Neutrophil (primary cell): ENCODE data around the gene ACTR2.

Experiments used
- H3K27ac ChIP-seq: fragments of 200-600 bp; sonication (generic); 2 replicates; pipeline ENCODE4 v1.5.1; 2016; ENCODE audit warnings: mild to moderate bottlenecking, moderate library complexity
- H3K27me3 ChIP-seq: fragments of 200-600 bp; sonication (generic); 2 replicates; pipeline ENCODE4 v1.6.0; 2016; ENCODE audit warnings: mild to moderate bottlenecking
- H3K36me3 ChIP-seq: fragments of 200-600 bp; sonication (generic); 2 replicates; pipeline ENCODE4 v1.5.1; 2017
- H3K4me1 ChIP-seq, 2 experiments: fragments of 200-600 bp in 1 of 2; sonication (generic) in 1 of 2; 1 replicate in 1 of 2; 2 replicates in 1 of 2; pipeline versions ENCODE4 v1.5.1 to v1.6.1; 2013 to 2016; ENCODE audit warnings: low read depth in 1 of 2, low read length in 1 of 2, mild to moderate bottlenecking in 1 of 2, moderate library complexity in 1 of 2; ENCODE audit not compliant: control insufficient read depth in 1 of 2, insufficient read depth in 1 of 2
- H3K4me3 ChIP-seq, 2 experiments: fragments of 200-600 bp in 1 of 2; sonication (generic) in 1 of 2; 1 replicate in 1 of 2; 2 replicates in 1 of 2; pipeline ENCODE4 v1.5.1; 2013 to 2016; ENCODE audit warnings: low read depth in 1 of 2, low read length in 1 of 2, mild to moderate bottlenecking in 1 of 2, moderate library complexity in 1 of 2
- H3K9me3 ChIP-seq: fragments of 200-600 bp; sonication (generic); 2 replicates; pipeline ENCODE4 v1.5.1; 2016
- TF ChIP-seq, protein P1 (sequence below): fragments of 200-600 bp; sonication (generic); IDR thresholded peaks from 2 replicates; pipeline ENCODE4 v1.5.1; 2016; ENCODE audit warnings: antibody characterized with exemption

Gene ACTR2

DNA sequence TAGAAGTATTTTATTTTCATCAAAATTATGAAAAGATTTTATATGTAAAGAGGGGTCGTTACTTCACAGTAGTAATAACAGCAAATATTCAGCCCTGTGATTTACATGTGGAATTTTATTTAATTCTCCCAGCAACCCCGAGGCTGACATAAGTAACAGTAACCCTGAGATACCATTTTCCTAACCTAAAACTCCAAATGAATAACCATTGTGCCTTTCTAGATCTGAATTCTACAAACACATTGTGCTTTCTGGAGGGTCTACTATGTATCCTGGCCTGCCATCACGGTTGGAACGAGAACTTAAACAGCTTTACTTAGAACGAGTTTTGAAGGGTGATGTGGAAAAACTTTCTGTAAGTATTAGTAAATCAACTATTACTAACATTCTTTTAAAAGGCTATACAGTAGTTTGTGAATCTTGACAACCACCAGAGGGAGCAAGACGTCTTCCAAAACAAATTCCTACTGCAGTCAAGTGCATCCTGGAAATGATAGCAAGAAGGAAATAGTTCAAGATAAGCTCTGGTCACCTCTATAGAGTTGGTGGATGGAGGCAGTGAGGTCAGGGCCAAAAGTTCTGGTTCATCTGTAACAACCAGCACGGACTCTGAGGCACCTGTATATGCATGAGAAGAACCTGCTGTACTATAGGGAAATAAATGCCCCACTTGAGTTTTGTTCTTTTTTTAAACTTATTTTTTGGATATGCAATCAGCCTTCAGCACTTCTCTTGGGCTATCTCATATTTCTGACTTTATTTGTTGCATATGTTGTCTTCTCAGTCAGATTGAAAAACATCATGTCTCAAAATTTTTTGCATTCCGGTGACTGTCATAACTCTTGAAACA lies 37.4 kb downstream of the ACTR2 start:
- Histone ChIP-seq H3K9me3 (no peaks in the 10 kb centered on the region), H3K4me3 (no peak overlapping the region), H3K27ac (no peak overlapping the region), H3K36me3 (peaks cover 96% of the 10 kb centered on the region), H3K4me1 (no peaks in the 10 kb centered on the region), H3K27me3 (no peaks in the 10 kb centered on the region)
- TF ChIP-seq, protein P1, sequence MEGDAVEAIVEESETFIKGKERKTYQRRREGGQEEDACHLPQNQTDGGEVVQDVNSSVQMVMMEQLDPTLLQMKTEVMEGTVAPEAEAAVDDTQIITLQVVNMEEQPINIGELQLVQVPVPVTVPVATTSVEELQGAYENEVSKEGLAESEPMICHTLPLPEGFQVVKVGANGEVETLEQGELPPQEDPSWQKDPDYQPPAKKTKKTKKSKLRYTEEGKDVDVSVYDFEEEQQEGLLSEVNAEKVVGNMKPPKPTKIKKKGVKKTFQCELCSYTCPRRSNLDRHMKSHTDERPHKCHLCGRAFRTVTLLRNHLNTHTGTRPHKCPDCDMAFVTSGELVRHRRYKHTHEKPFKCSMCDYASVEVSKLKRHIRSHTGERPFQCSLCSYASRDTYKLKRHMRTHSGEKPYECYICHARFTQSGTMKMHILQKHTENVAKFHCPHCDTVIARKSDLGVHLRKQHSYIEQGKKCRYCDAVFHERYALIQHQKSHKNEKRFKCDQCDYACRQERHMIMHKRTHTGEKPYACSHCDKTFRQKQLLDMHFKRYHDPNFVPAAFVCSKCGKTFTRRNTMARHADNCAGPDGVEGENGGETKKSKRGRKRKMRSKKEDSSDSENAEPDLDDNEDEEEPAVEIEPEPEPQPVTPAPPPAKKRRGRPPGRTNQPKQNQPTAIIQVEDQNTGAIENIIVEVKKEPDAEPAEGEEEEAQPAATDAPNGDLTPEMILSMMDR, result peak; percentile 30

DNA sequence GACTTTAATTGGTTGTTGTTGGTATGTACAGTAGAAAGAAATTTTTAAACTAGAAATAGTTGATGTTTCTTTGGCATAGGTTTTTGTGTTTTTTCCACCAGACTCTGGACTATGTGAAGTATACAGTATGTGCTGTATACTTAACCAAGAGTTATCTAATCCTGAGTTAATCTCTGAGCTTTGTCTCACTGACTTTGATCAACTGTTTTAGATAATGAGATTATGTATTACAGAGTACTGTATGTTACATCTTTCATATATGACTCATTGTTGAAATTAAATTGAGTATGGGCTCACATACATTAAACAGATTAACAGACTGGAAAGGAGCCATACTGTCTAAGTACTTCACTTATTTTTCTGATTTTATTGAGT lies 38.0 kb downstream of the ACTR2 start:
- TF ChIP-seq, protein P1, result no peak
- H3K27ac ChIP-seq, result no peak overlapping the region
- peaks cover 96% of the 10 kb centered on the region for H3K36me3 ChIP-seq

DNA sequence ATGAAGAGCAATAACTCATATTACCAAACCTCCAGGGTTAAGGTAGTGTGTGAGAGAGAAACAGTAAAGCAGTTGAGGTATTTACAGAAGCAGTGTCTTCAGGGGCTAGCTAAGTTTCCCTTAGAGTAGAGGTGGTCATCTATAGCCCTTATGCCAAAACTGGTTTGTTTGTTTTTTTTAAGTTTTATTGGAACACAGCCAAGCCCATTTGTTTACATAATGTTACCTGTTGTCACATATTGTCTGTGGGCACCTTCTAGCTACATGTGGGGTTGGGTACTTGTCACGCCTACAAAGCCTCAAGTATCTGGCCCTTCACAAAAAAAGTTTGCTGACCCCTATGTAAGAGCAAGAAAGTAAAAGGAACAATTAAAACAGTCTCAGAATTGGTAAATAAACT lies 39.4 kb downstream of the ACTR2 start:
- H3K27me3 ChIP-seq, result no peaks in the 10 kb centered on the region
- H3K36me3 ChIP-seq, result peaks cover 92% of the 10 kb centered on the region
- no peaks in the 10 kb centered on the region for H3K4me1 ChIP-seq
- H3K4me3 ChIP-seq, result no peak overlapping the region
- peak overlapping the region; percentile 58 for H3K27ac ChIP-seq
- no peaks in the 10 kb centered on the region for H3K9me3 ChIP-seq
- TF ChIP-seq, protein P1, result no peak

More for the DNA sequence above, 38.0 kb downstream of the ACTR2 start:
- Histone ChIP-seq H3K9me3 (no peaks in the 10 kb centered on the region), H3K27me3 (no peaks in the 10 kb centered on the region), H3K4me1 (no peaks in the 10 kb centered on the region), H3K4me3 (no peak overlapping the region)

DNA sequence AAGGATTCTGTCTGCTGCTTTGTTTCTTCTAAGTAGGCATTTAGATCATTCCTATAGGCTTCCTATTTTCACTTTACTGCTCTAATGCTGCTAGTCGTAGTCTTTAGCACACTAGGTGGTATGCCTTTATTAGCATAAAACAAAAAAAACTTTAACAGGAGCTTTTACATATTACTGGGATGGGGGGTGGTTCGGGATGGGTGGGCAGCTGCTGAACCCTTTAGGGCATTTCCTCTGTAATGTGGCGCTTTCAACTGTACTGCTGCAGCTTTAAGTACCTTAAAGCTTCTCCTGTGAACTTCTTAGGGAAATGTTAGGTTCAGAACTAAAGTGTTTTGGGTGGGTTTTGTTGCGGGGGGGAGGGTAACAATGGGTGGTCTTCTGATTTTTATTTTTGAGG lies 41.3 kb downstream of the ACTR2 start:
- no peaks in the 10 kb centered on the region for H3K27me3 ChIP-seq
- H3K4me3 ChIP-seq, result no peak overlapping the region
- H3K9me3 ChIP-seq, result no peaks in the 10 kb centered on the region
- TF ChIP-seq, protein P1, result no peak
- no peaks in the 10 kb centered on the region for H3K4me1 ChIP-seq
- peaks cover 92% of the 10 kb centered on the region for H3K36me3 ChIP-seq
- no peak overlapping the region for H3K27ac ChIP-seq

DNA sequence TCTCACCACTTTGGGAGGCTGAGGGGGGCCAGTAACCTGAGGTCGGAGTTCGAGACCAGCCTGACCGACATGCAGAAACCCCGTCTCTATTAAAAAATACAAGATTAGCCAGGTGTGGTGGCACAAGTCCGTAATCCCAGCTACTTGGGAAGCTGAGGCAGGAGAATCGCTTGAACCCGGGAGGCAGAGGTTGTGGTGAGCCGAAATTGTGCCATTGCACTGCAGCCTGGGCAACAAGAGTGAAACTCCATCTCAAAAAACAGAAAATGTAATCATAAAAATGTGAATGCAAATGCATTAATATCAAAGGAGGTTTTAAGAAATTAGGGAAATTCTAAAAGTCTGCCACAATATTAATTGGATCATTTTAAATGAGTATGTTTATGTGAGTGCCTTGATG lies 45.7 kb downstream of the ACTR2 start:
- Histone ChIP-seq H3K4me1 (peaks cover 0 to under 1% of the 10 kb centered on the region in 2 experiments), H3K36me3 (peaks cover 67% of the 10 kb centered on the region), H3K27ac (no peak overlapping the region), H3K4me3 (no peak overlapping the region), H3K9me3 (no peaks in the 10 kb centered on the region), H3K27me3 (no peaks in the 10 kb centered on the region)
- TF ChIP-seq, protein P1, result no peak
